Activated T-cell treated with anti-CD3 and anti-CD28 coated beads for 1 hour (primary cell): ENCODE measurements around the gene MMP7.
"Not testable (repeated sequence)": the region's sequence is repeated elsewhere in the genome, so short reads cannot be mapped to it uniquely, and the experiment has no call there.

Experiments used
- DNase-seq: peaks from one replicate; pipeline ENCODE4 v3.0.0-alpha.2; 2020; ENCODE audit warnings: low read depth

The MMP7 gene

GRCh38 chr11:102538932-102539331, 8.4 kb upstream of the MMP7 start:
- no peak for DNase-seq

GRCh38 chr11:102534261-102534872, 3.8 kb upstream of the MMP7 start:
- DNase-seq, result no peak

- DNase-seq, result no peak
Observed at GRCh38 chr11:102528618-102529017, 1.9 kb downstream of the MMP7 start.

- no peak for DNase-seq
Observed at GRCh38 chr11:102527684-102528083, 2.9 kb downstream of the MMP7 start.

- DNase-seq, result no peak
Observed at GRCh38 chr11:102527041-102527440, 3.5 kb downstream of the MMP7 start.

- no peak for DNase-seq
Observed at GRCh38 chr11:102523887-102524286, 6.7 kb downstream of the MMP7 start.

GRCh38 chr11:102523189-102523570, 7.4 kb downstream of the MMP7 start:
- no peak for DNase-seq

GRCh38 chr11:102522312-102523188, 8.0 kb downstream of the MMP7 start:
- no peak for DNase-seq

GRCh38 chr11:102521121-102521520, 9.4 kb downstream of the MMP7 start:
- no peak for DNase-seq

GRCh38 chr11:102520514-102520913, 10.0 kb downstream of the MMP7 start:
- DNase-seq, result no peak

- no peak for DNase-seq
Observed at GRCh38 chr11:102518296-102519094, 12.1 kb downstream of the MMP7 start.

GRCh38 chr11:102517670-102518069, 12.9 kb downstream of the MMP7 start:
- DNase-seq, result no peak

- DNase-seq, result no peak
Observed at GRCh38 chr11:102516179-102516578, 14.4 kb downstream of the MMP7 start.

- DNase-seq, result no peak
Observed at GRCh38 chr11:102513869-102514268, 16.7 kb downstream of the MMP7 start.

- DNase-seq, result no peak
Observed at GRCh38 chr11:102510439-102511135, 20.0 kb downstream of the MMP7 start.

- not testable (repeated sequence) for DNase-seq
Observed at GRCh38 chr11:102502831-102503230, 27.7 kb downstream of the MMP7 start.

GRCh38 chr11:102500829-102501228, 29.7 kb downstream of the MMP7 start:
- DNase-seq, result no peak

- DNase-seq, result no peak
Observed at GRCh38 chr11:102499931-102500330, 30.6 kb downstream of the MMP7 start.

- no peak for DNase-seq
Observed at GRCh38 chr11:102499151-102499550, 31.4 kb downstream of the MMP7 start.

- DNase-seq, result no peak
Observed at GRCh38 chr11:102497061-102497460, 33.5 kb downstream of the MMP7 start.

GRCh38 chr11:102495161-102496042, 35.1 kb downstream of the MMP7 start:
- DNase-seq, result peak; percentile 9
